Natural killer cell treated with Interleukin-12 subunit alpha and Interleukin-12 subunit beta and Interleukin-15 and Interleukin-18, amount 100 ng/mL, for 72 hours (primary cell): ENCODE measurements around the gene UBE3C. TPM values are rescaled to one million over a fixed set of nuclear protein-coding genes. Genes with fewer than 3 reads are reported as not detected.
A peak's percentile ranks its signal among the peaks of the same experiment; 100 is the strongest.
"Not testable (repeated sequence)": the region's sequence is repeated elsewhere in the genome, so short reads cannot be mapped to it uniquely, and the experiment has no call there.

Experiments used
- ATAC-seq, 2 donors: fragments of 150-1000 bp; cut with Tn5 transposase in 1 of 2; sonication (Bioruptor Pico), chemical (Tn5 transposase) in 1 of 2; 2 replicates each; pipeline ENCODE4 v1.10.0; 2021
- DNase-seq: peaks from one replicate; pipeline ENCODE4 v3.0.0; 2022; ENCODE audit warnings: low spot score
- H3K27ac Mint-ChIP-seq, 2 donors: 1 replicate in 1 of 2; 2 replicates in 1 of 2; pipeline ENCODE4 v1.8.0; 2022; ENCODE audit warnings: mixed read lengths in 2 of 2, mild to moderate bottlenecking in 1 of 2, moderate library complexity in 1 of 2
- H3K27me3 Mint-ChIP-seq, 2 donors: 1 replicate in 1 of 2; 2 replicates in 1 of 2; pipeline ENCODE4 v1.8.0; 2022; ENCODE audit warnings: mixed read lengths in 2 of 2
- H3K36me3 Mint-ChIP-seq: one replicate; pipeline ENCODE4 v1.8.0; 2022; ENCODE audit warnings: mixed read lengths
- H3K4me1 Mint-ChIP-seq, 2 donors: 1 replicate in 1 of 2; 2 replicates in 1 of 2; pipeline ENCODE4 v1.8.0; 2022; ENCODE audit warnings: low read depth in 2 of 2, mixed read lengths in 2 of 2, mild to moderate bottlenecking in 1 of 2
- H3K4me3 Mint-ChIP-seq: one replicate; pipeline ENCODE4 v1.8.0; 2022; ENCODE audit warnings: mixed read lengths
- H3K9me3 Mint-ChIP-seq: 2 replicates; pipeline ENCODE4 v1.8.0; 2022; ENCODE audit warnings: mixed read lengths
- total RNA-seq, 2 donors: library from RNA; stranded (reverse); gene quantifications; one replicate each; pipeline ENCODE4 v1.2.3, GENCODE V29; 2022

The UBE3C gene
- total RNA-seq, 2 donors from 2014 or later = 69.6 to 117 TPM

GRCh38 chr7:157139810-157140510 lies 1.2 kb downstream of the UBE3C start:
- no peaks in the 10 kb centered on the region for H3K27me3 Mint-ChIP-seq
- no peak for ATAC-seq
- no peak for DNase-seq

GRCh38 chr7:157140511-157140905 lies 1.8 kb downstream of the UBE3C start:
- Mint-ChIP-seq H3K4me1 (peaks cover 42 to 54% of the 10 kb centered on the region in 2 donors), H3K27me3 (no peaks in the 10 kb centered on the region), H3K36me3 (peaks cover 25% of the 10 kb centered on the region), H3K27ac (peak overlapping the region; percentile 70 to 75), H3K4me3 (peak overlapping the region; percentile 90), H3K9me3 (no peaks in the 10 kb centered on the region)
- no peak for DNase-seq
- no peak for ATAC-seq

More at GRCh38 chr7:157139810-157140510, 1.2 kb downstream of the UBE3C start:
- H3K4me3 Mint-ChIP-seq = peak overlapping the region; percentile 90
- peaks cover 25% of the 10 kb centered on the region for H3K36me3 Mint-ChIP-seq
- peak overlapping the region; percentile 70 to 75 for H3K27ac Mint-ChIP-seq
- H3K9me3 Mint-ChIP-seq = no peaks in the 10 kb centered on the region
- H3K4me1 Mint-ChIP-seq = peaks cover 42 to 52% of the 10 kb centered on the region in 2 donors

- Mint-ChIP-seq H3K4me3 (no peak overlapping the region), H3K4me1 (peaks cover 43 to 55% of the 10 kb centered on the region in 2 donors), H3K27ac (no peak overlapping the region), H3K9me3 (no peaks in the 10 kb centered on the region), H3K27me3 (no peaks in the 10 kb centered on the region), H3K36me3 (peaks cover 25% of the 10 kb centered on the region)
- ATAC-seq (no peak), DNase-seq (no peak)
Measured at GRCh38 chr7:157141525-157142060, 2.9 kb downstream of the UBE3C start.

GRCh38 chr7:157143788-157144187 lies 5.1 kb downstream of the UBE3C start:
- no peak for ATAC-seq
- H3K9me3 Mint-ChIP-seq = no peaks in the 10 kb centered on the region
- H3K4me1 Mint-ChIP-seq = peaks cover 51 to 70% of the 10 kb centered on the region in 2 donors
- H3K27me3 Mint-ChIP-seq = no peaks in the 10 kb centered on the region
- peak overlapping the region in 1 of 2 donors; percentile 19 for H3K27ac Mint-ChIP-seq
- H3K36me3 Mint-ChIP-seq = peaks cover 25% of the 10 kb centered on the region
- H3K4me3 Mint-ChIP-seq = no peak overlapping the region
- no peak for DNase-seq

GRCh38 chr7:157149317-157149716 lies 10.6 kb downstream of the UBE3C start:
- H3K4me3 Mint-ChIP-seq = no peak overlapping the region
- H3K27me3 Mint-ChIP-seq = no peaks in the 10 kb centered on the region
- no peak for ATAC-seq
- H3K36me3 Mint-ChIP-seq = no peaks in the 10 kb centered on the region
- H3K27ac Mint-ChIP-seq = no peak overlapping the region
- H3K4me1 Mint-ChIP-seq = peaks cover 43 to 55% of the 10 kb centered on the region in 2 donors
- no peak for DNase-seq
- H3K9me3 Mint-ChIP-seq = no peaks in the 10 kb centered on the region

GRCh38 chr7:157150882-157151281 lies 12.2 kb downstream of the UBE3C start:
- H3K27me3 Mint-ChIP-seq = no peaks in the 10 kb centered on the region
- H3K9me3 Mint-ChIP-seq = no peaks in the 10 kb centered on the region
- no peak overlapping the region for H3K27ac Mint-ChIP-seq
- H3K4me3 Mint-ChIP-seq = no peak overlapping the region
- no peaks in the 10 kb centered on the region for H3K36me3 Mint-ChIP-seq
- ATAC-seq = no peak
- H3K4me1 Mint-ChIP-seq = peaks cover 43 to 46% of the 10 kb centered on the region in 2 donors
- no peak for DNase-seq

- H3K4me1 Mint-ChIP-seq = peaks cover 40 to 43% of the 10 kb centered on the region in 2 donors
- H3K4me3 Mint-ChIP-seq = no peak overlapping the region
- no peaks in the 10 kb centered on the region for H3K27me3 Mint-ChIP-seq
- ATAC-seq (no peak), DNase-seq (no peak)
- H3K9me3 Mint-ChIP-seq = no peaks in the 10 kb centered on the region
- H3K27ac Mint-ChIP-seq = peak overlapping the region; percentile 9 to 19
- no peaks in the 10 kb centered on the region for H3K36me3 Mint-ChIP-seq
Measured at GRCh38 chr7:157151626-157152339, 13.1 kb downstream of the UBE3C start.

GRCh38 chr7:157152391-157152937 lies 13.7 kb downstream of the UBE3C start:
- Mint-ChIP-seq H3K4me1 (peaks cover 36 to 37% of the 10 kb centered on the region in 2 donors), H3K27me3 (no peaks in the 10 kb centered on the region), H3K9me3 (no peaks in the 10 kb centered on the region), H3K27ac (peak overlapping the region in 1 of 2 donors; percentile 19), H3K4me3 (no peak overlapping the region), H3K36me3 (no peaks in the 10 kb centered on the region)
- DNase-seq (no peak), ATAC-seq (no peak)

- DNase-seq (no peak), ATAC-seq (no peak)
- Mint-ChIP-seq H3K27ac (no peak overlapping the region), H3K4me1 (peaks cover 31 to 33% of the 10 kb centered on the region in 2 donors), H3K27me3 (no peaks in the 10 kb centered on the region), H3K36me3 (no peaks in the 10 kb centered on the region), H3K4me3 (no peak overlapping the region), H3K9me3 (no peaks in the 10 kb centered on the region)
Measured at GRCh38 chr7:157153260-157153659, 14.5 kb downstream of the UBE3C start.

- Mint-ChIP-seq H3K4me1 (peaks cover 44 to 46% of the 10 kb centered on the region in 2 donors), H3K27ac (no peak overlapping the region)
Measured at GRCh38 chr7:157155959-157156358, 17.2 kb downstream of the UBE3C start.

GRCh38 chr7:157158400-157158799 lies 19.7 kb downstream of the UBE3C start:
- Mint-ChIP-seq H3K27me3 (no peaks in the 10 kb centered on the region), H3K36me3 (no peaks in the 10 kb centered on the region), H3K4me1 (peaks cover 24 to 26% of the 10 kb centered on the region in 2 donors), H3K27ac (no peak overlapping the region), H3K9me3 (no peaks in the 10 kb centered on the region), H3K4me3 (no peak overlapping the region)
- DNase-seq = no peak
- ATAC-seq = no peak

More at GRCh38 chr7:157155959-157156358, 17.2 kb downstream of the UBE3C start:
- DNase-seq (no peak), ATAC-seq (no peak)
- Mint-ChIP-seq H3K36me3 (no peaks in the 10 kb centered on the region), H3K27me3 (no peaks in the 10 kb centered on the region), H3K4me3 (no peak overlapping the region), H3K9me3 (no peaks in the 10 kb centered on the region)

- not testable (repeated sequence) for H3K36me3 Mint-ChIP-seq, H3K27ac Mint-ChIP-seq, H3K27me3 Mint-ChIP-seq, DNase-seq, ATAC-seq, H3K9me3 Mint-ChIP-seq, H3K4me3 Mint-ChIP-seq
- H3K4me1 Mint-ChIP-seq = peaks cover 17 to 22% of the 10 kb centered on the region in 2 donors
Measured at GRCh38 chr7:157159537-157159936, 20.8 kb downstream of the UBE3C start.

GRCh38 chr7:157160433-157160832 lies 21.7 kb downstream of the UBE3C start:
- no peak overlapping the region for H3K27ac Mint-ChIP-seq
- peaks cover 17 to 28% of the 10 kb centered on the region in 2 donors for H3K4me1 Mint-ChIP-seq
- H3K27me3 Mint-ChIP-seq = no peaks in the 10 kb centered on the region
- ATAC-seq = no peak
- peaks cover 12% of the 10 kb centered on the region for H3K36me3 Mint-ChIP-seq
- DNase-seq = no peak
- no peak overlapping the region for H3K4me3 Mint-ChIP-seq
- no peaks in the 10 kb centered on the region for H3K9me3 Mint-ChIP-seq

- Mint-ChIP-seq H3K27ac (no peak overlapping the region), H3K4me3 (no peak overlapping the region), H3K27me3 (no peaks in the 10 kb centered on the region), H3K36me3 (peaks cover 29% of the 10 kb centered on the region), H3K4me1 (peaks cover 11 to 15% of the 10 kb centered on the region in 2 donors), H3K9me3 (peaks cover 3% of the 10 kb centered on the region)
- no peak for ATAC-seq
- no peak for DNase-seq
Measured at GRCh38 chr7:157165987-157166386, 27.3 kb downstream of the UBE3C start.
